Keratinocyte (primary cell): ENCODE data around the gene SCN9A. TPM values are rescaled to one million over a fixed set of nuclear protein-coding genes. Genes with fewer than 3 reads are reported as not detected.

ENCODE experiments used
- DNase-seq: peaks from one replicate; pipeline ENCODE4 v3.0.0-alpha.2; 2011; ENCODE audit warnings: low read depth, missing footprints, low spot score
- FAIRE-seq: peaks from 2 replicates; lab custom pipeline; 2011; peaks lifted over from hg19 to GRCh38; lab: Jason Lieb, UNC
- H2AFZ ChIP-seq: 2 replicates; pipeline ENCODE4 v1.6.0; 2012; ENCODE audit warnings: low read length, control low read depth, inconsistent platforms; ENCODE audit not compliant: control insufficient read depth
- H3K27ac ChIP-seq: 2 replicates; pipeline ENCODE4 v1.5.1; 2011; ENCODE audit warnings: low read length; ENCODE audit not compliant: control insufficient read depth, insufficient read depth
- H3K27me3 ChIP-seq: 3 replicates; pipeline ENCODE4 v1.6.0; 2011; ENCODE audit warnings: low read length; ENCODE audit not compliant: control insufficient read depth, insufficient read depth; ENCODE audit errors: extremely low read depth
- H3K36me3 ChIP-seq, 2 experiments: 2 replicates in 1 of 2; 3 replicates in 1 of 2; pipeline ENCODE4 v1.5.1; 2011; ENCODE audit warnings: low read length in 2 of 2, mild to moderate bottlenecking in 1 of 2; ENCODE audit not compliant: control insufficient read depth in 2 of 2, insufficient read depth in 2 of 2; ENCODE audit errors: extremely low read depth in 1 of 2
- H3K4me1 ChIP-seq: 3 replicates; pipeline ENCODE4 v1.5.1; 2011; ENCODE audit warnings: low read length; ENCODE audit not compliant: control insufficient read depth, insufficient read depth; ENCODE audit errors: extremely low read depth
- H3K4me2 ChIP-seq: 3 replicates; pipeline ENCODE4 v1.6.0; 2011; ENCODE audit warnings: low read depth, low read length; ENCODE audit not compliant: control insufficient read depth, insufficient read depth; ENCODE audit errors: extremely low read depth
- H3K4me3 ChIP-seq, 3 experiments: fragments of 200-600 bp in 1 of 3; sonication (generic) in 1 of 3; 2 replicates in 2 of 3; 3 replicates in 1 of 3; pipeline ENCODE4 v1.5.1; 2011 to 2016; ENCODE audit warnings: low read length in 3 of 3, mild to moderate bottlenecking in 3 of 3, control low read depth in 2 of 3, inconsistent platforms in 1 of 3, low read depth in 1 of 3, mixed read lengths in 1 of 3, mixed run types in 1 of 3, moderate library complexity in 1 of 3; ENCODE audit not compliant: control insufficient read depth in 2 of 3, insufficient read depth in 2 of 3; ENCODE audit errors: extremely low read depth in 1 of 3
- H3K79me2 ChIP-seq: 2 replicates; pipeline ENCODE4 v1.6.0; 2012; ENCODE audit warnings: low read length; ENCODE audit not compliant: control insufficient read depth, insufficient read depth
- H3K9ac ChIP-seq: 3 replicates; pipeline ENCODE4 v1.6.0; 2011; ENCODE audit warnings: low read length; ENCODE audit not compliant: control insufficient read depth, insufficient read depth; ENCODE audit errors: extremely low read depth
- H3K9me1 ChIP-seq: 3 replicates; pipeline ENCODE4 v1.6.0; 2011; ENCODE audit warnings: low read length; ENCODE audit not compliant: control insufficient read depth, insufficient read depth; ENCODE audit errors: extremely low read depth
- H3K9me3 ChIP-seq: 2 replicates; pipeline ENCODE4 v1.5.1; 2012; ENCODE audit warnings: low read depth, low read length; ENCODE audit not compliant: control insufficient read depth
- H4K20me1 ChIP-seq: 3 replicates; pipeline ENCODE4 v1.6.0; 2011; ENCODE audit warnings: low read length; ENCODE audit not compliant: control insufficient read depth, insufficient read depth; ENCODE audit errors: extremely low read depth
- CTCF ChIP-seq, 3 experiments: IDR thresholded peaks in 1 of 3; conservative IDR thresholded peaks in 1 of 3; optimal IDR thresholded peaks in 1 of 3; 2 replicates in 2 of 3; 3 replicates in 1 of 3; pipeline versions ENCODE3 to v1.5.1; 2011; ENCODE audit warnings: low read length in 3 of 3, mild to moderate bottlenecking in 3 of 3, moderate library complexity in 2 of 3, control low read depth in 1 of 3, inconsistent platforms in 1 of 3; ENCODE audit not compliant: insufficient read depth in 2 of 3; ENCODE audit errors: extremely low read depth in 1 of 3
- EZH2 ChIP-seq: IDR thresholded peaks from one replicate; pipeline ENCODE4 v1.6.1; 2012; ENCODE audit warnings: inconsistent platforms, mild to moderate bottlenecking, low read length, moderate library complexity
- dilution Hi-C: fragments of 300-500 bp; cut with MboI; formaldehyde crosslinking; loops from one replicate; pipeline ENCODE4 v1.7.0; 2020; ENCODE audit warnings: low sequenced_read_pairs; ENCODE audit not compliant: extremely low pct_ligation_motif_present
- polyA plus RNA-seq, 5 experiments: library from polyadenylated mRNA; depleted of rRNA in 3 of 5; stranded (reverse) in 3 of 5; stranded (forward) in 1 of 5; unstranded in 1 of 5; fragments of >200 nt; gene quantifications; 1 replicate in 1 of 5; 2 replicates in 3 of 5; 3 replicates in 1 of 5; pipeline versions ENCODE4 v1.2.1 to v1.2.3, GENCODE V29; 2011 to 2012; ENCODE audit warnings: missing spikeins in 2 of 5, low read depth in 1 of 5, low replicate concordance in 1 of 5

SCN9A gene
- polyA plus RNA-seq, 1 donor (not counting 4 experiments of a cell fraction or from before 2014, with no cell fraction given): 0.10 TPM

GRCh38 chr2:166365239-166365638, 10.5 kb downstream of the SCN9A start:
- Histone ChIP-seq H3K27me3 (no peaks in the 10 kb centered on the region), H3K4me3 (no peak overlapping the region), H3K4me2 (no peak overlapping the region), H4K20me1 (no peaks in the 10 kb centered on the region), H3K9me3 (no peaks in the 10 kb centered on the region), H3K9me1 (no peaks in the 10 kb centered on the region), H3K79me2 (no peaks in the 10 kb centered on the region), H2AFZ (no peak overlapping the region), H3K27ac (no peak overlapping the region), H3K9ac (no peak overlapping the region), H3K4me1 (no peaks in the 10 kb centered on the region), H3K36me3 (no peaks in the 10 kb centered on the region)
- DNase-seq (no peak), FAIRE-seq (no peak)
- dilution Hi-C loops: no loop called here
- TF ChIP-seq CTCF (optimal IDR thresholded peaks at IDR 0.05 in 1 of 3, IDR thresholded peaks at IDR 0.05 in 1 of 3, conservative IDR thresholded peaks at IDR 0.05 in 1 of 3; ENCODE audit: extremely low read depth in 1 of 3, insufficient read depth in 2 of 3, low read length in 3 of 3) (no peak), EZH2 (no peak)

- H4K20me1 ChIP-seq: no peaks in the 10 kb centered on the region
- no peak overlapping the region for H3K4me3 ChIP-seq
- no peak for TF ChIP-seq EZH2
- no peak for TF ChIP-seq CTCF (optimal IDR thresholded peaks at IDR 0.05 in 1 of 3, IDR thresholded peaks at IDR 0.05 in 1 of 3, conservative IDR thresholded peaks at IDR 0.05 in 1 of 3; ENCODE audit: extremely low read depth in 1 of 3, insufficient read depth in 2 of 3, low read length in 3 of 3)
- no peaks in the 10 kb centered on the region for H3K9me1 ChIP-seq
- H3K9ac ChIP-seq: no peak overlapping the region
- no peaks in the 10 kb centered on the region for H3K36me3 ChIP-seq
- dilution Hi-C loops: no loop called here
- no peaks in the 10 kb centered on the region for H3K27me3 ChIP-seq
- FAIRE-seq: no peak
- no peak overlapping the region for H3K4me2 ChIP-seq
- no peak overlapping the region for H2AFZ ChIP-seq
- DNase-seq: no peak
- H3K9me3 ChIP-seq: no peaks in the 10 kb centered on the region
- no peaks in the 10 kb centered on the region for H3K4me1 ChIP-seq
- H3K27ac ChIP-seq: no peak overlapping the region
- no peaks in the 10 kb centered on the region for H3K79me2 ChIP-seq
These were observed 11.1 kb downstream of the SCN9A start for GRCh38 chr2:166364476-166365161.
